GM11168 (cell line): ENCODE measurements around the gene ZNF888.
"Not testable (repeated sequence)": the region's sequence is repeated elsewhere in the genome, so short reads cannot be mapped to it uniquely, and the experiment has no call there.

ENCODE experiments used
- in situ Hi-C: fragments of 300-500 bp; cut with MboI; formaldehyde crosslinking; loops from one replicate; pipeline ENCODE4 v1.12.0; 2022; ENCODE audit warnings: low sequenced_read_pairs; ENCODE audit not compliant: unreplicated experiment

The ZNF888 gene

GRCh38 chr19:52942386-52943133 lies 19.3 kb upstream of the ZNF888 start:
- in situ Hi-C loops: loop anchor here (5.0 kb wide), 1 partner anchor 85 kb away; the partner anchor contains the start of gene ZNF468

GRCh38 chr19:52941941-52942385 lies 18.7 kb upstream of the ZNF888 start:
- in situ Hi-C loops: loop anchor here (5.0 kb wide), 1 partner anchor 85 kb away; the partner anchor contains the start of gene ZNF468

DNA sequence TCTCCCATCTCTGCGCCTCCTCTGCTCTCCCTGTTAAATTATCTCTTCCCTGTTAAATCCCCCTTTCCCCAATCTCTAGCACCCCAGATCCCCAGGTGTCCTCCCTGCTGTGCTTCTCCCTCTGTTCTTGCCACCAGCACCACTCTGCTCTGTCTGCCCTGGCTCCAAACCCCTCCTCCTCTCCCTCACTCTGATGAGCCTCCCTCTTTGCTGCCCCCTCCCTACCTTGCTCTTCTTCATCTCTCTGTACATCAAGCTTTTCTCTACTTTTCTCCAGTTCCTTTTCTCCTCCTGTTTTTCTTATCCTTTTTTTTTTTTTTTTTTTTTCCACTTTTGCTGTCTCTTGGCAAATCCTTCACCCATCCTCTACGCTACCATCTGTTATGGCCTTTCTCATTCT lies 18.3 kb upstream of the ZNF888 start:
- in situ Hi-C loops: loop anchor here (5.0 kb wide), 1 partner anchor 84 kb away; the partner anchor contains the start of gene ZNF468

- in situ Hi-C loops: loop anchor here (5.0 kb wide), 1 partner anchor 84 kb away; the partner anchor contains the start of gene ZNF468
These were observed 17.7 kb upstream of the ZNF888 start for GRCh38 chr19:52940905-52941304.

DNA sequence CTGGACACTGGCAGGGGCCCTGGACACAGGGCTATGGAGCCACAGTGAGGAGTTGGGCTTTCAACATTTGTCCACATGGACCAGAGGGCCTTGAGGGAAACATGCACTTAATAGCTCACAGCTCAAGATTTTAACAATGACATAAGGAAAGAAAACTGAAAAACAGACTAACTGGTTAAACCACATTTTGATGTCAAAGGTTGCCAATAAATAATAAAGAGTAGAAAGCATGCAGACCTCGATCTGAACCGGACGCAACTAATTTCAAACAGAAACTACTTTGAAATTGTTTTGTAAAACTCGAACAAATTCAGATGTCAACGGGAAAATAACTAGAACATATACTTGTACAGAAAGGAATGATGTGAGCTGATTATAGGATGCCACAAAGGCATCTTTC lies 15.5 kb upstream of the ZNF888 start:
- in situ Hi-C loops: no loop called here

- in situ Hi-C loops: no loop called here
These were observed 13.7 kb upstream of the ZNF888 start for GRCh38 chr19:52936954-52937325.

DNA sequence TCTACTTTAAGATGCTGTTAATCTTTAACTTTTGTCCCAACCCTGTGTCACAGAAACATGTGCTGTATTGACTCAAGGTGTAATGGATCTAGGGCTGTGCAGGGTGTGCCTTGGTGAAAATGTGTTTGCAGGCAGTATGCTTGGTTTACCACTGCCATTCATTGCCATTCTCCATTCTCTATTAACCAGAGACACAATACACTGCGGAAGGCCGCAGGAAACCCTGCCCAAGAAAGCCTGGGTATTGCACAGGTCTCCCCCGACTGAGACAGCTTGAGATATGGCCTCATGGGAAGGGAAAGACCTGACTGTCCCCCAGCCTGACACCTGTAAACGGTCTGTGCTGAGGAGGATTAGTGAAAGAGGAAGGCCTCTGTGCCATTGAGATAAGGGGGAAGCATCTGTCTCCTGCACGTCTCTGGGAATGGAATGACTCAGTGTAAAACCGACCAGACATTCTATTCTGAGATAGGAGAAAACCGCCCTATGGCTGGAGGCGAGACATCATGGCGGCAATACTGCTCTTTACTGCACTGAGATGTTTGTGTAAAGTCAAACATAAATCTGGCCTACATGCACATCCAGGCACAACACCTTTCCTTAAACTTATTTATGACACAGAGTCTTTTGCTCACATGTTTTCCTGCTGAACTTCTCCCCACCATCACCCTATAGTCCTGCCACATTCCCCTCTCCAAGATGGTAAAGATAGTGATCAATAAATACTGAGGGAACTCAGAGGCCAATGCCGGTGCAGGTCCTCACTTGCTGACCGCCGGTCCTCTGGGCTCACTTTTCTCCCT lies 13.1 kb upstream of the ZNF888 start:
- in situ Hi-C loops: no loop called here

GRCh38 chr19:52935434-52935833 lies 12.2 kb upstream of the ZNF888 start:
- in situ Hi-C loops: no loop called here

DNA sequence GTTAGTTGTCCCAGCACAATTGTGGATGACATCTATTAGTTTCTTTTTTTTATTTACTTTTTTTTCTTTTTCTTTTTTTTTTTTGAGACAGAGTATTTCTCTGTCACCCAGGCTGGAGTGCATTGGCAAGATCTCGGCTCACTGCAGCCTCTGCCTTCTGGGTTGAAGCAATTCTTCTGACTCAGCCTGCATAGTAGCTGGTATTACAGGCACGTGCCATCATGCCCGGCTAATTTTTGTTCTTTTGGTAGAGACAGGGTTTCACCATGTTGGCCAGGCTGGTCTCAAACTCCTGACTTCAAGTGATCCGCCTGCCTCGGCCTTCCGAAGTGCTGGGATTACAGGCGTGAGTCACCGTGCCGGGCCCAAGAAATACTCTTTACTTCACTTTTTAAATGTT lies 1.4 kb upstream of the ZNF888 start:
- in situ Hi-C loops: not testable (repeated sequence)

- in situ Hi-C loops: no loop called here
These were observed 758 bp upstream of the ZNF888 start for GRCh38 chr19:52923778-52924593.

DNA sequence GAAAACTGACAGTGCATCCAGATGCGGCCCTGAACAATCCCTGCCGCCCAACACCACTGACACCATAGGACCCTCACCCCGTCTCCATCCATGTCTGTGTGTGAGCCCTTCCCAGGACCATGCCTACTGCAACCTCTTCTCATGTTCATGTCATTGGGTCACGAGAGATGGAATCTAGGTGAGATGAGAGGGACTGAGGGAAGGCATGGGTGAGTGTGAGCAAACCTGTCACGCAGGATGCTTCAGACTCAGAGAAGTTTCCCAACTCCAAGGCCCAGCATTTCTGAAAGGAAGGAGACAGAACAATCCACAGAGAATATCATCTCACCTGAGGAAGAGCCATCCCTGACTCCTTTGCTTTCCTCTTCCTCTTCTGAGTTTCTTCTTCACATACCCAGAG lies 5.7 kb downstream of the ZNF888 start:
- in situ Hi-C loops: no loop called here

- in situ Hi-C loops: no loop called here
These were observed 12.6 kb downstream of the ZNF888 start for GRCh38 chr19:52910648-52911047.

- in situ Hi-C loops: not testable (repeated sequence)
These were observed 19.0 kb downstream of the ZNF888 start for GRCh38 chr19:52904052-52904780.

GRCh38 chr19:52901842-52902241 lies 21.4 kb downstream of the ZNF888 start:
- in situ Hi-C loops: no loop called here

- in situ Hi-C loops: not testable (repeated sequence)
These were observed 24.6 kb downstream of the ZNF888 start for GRCh38 chr19:52898596-52898995.

- in situ Hi-C loops: no loop called here
These were observed 25.1 kb downstream of the ZNF888 start for GRCh38 chr19:52898101-52898500.

- in situ Hi-C loops: no loop called here
These were observed 25.9 kb downstream of the ZNF888 start, which contains the start of gene ZNF320 for GRCh38 chr19:52897138-52897935. Gene ZNF320 (minus strand): TSS chr19:52897635. CDS start chr19:52890255, 7,380 bp downstream.

DNA sequence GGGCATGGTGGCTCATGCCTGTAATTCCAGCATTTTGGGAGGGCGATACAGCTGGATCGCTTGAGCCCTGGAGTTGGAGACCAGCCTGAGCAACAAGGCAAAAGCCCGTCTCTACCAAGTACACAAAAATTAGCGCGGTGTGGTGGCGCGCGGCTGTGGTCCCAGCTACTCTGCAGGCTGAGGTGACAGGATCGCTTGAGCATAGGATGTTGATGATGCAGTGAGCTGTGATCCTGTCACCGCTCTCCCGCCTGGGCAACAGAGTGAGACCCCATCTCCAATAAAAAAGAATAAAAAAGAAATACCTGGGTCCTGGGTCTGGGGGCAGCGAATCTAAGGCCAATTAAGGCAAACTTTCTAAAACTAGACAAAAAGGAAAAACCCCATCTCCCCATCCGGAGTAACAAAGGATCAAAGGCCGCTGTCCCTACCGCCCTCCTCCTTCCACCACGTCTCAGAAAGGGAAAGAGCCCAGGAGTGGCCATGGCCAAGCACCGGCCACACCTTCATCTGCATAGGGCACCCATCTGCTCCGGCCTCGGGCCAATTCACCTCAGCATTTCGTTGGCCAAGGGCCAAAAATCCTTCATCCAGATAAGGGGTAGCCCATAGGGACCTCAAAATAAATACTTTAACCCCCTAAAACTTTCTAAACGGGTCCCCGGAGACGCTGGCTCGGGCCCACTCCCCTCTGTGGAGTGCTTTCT lies 26.6 kb downstream of the ZNF888 start:
- in situ Hi-C loops: no loop called here
